SK-N-SH (cell line): ENCODE measurements around the gene FOXP1. TPM values are rescaled to one million over a fixed set of nuclear protein-coding genes. Genes with fewer than 3 reads are reported as not detected.

Experiments
- CTCF ChIA-PET: fragments of 300-600, 350-600 bp; formaldehyde crosslinking; extraction: SDS; loops from one replicate; lab custom pipeline; 2021; lab: Yijun Ruan, JAX
- POLR2A ChIA-PET: fragments of 350-600 bp; sonication (Branson Sonifier 250); formaldehyde crosslinking; extraction: SDS; loops from one replicate; lab custom pipeline; 2020; ENCODE audit warnings: antibody characterized with exemption, inconsistent platforms; lab: Yijun Ruan, JAX
- DNase-seq: peaks from one replicate; pipeline ENCODE4 v3.0.0; 2012
- H2AFZ ChIP-seq: fragments of 200-600 bp; sonication (generic); 2 replicates; pipeline ENCODE4 v1.8.1; 2016; ENCODE audit warnings: antibody characterized with exemption, mild to moderate bottlenecking, low read depth
- H3F3A ChIP-seq: fragments of 200-600 bp; sonication (generic); replicated peaks from 2 replicates; pipeline ENCODE3; 2016; ENCODE audit warnings: antibody characterized with exemption, mild to moderate bottlenecking; ENCODE audit not compliant: insufficient read depth
- H3K27ac ChIP-seq, 2 experiments: fragments of 200-500 bp in 1 of 2; fragments of 200-600 bp in 1 of 2; sonication (Bioruptor generic) in 1 of 2; sonication (generic), shearing (Covaris generic) in 1 of 2; 2 replicates each; pipeline versions ENCODE4 v1.5.1 to v1.6.1; 2014 to 2016; ENCODE audit warnings: low read depth in 2 of 2, inconsistent platforms in 1 of 2, low read length in 1 of 2, mild to moderate bottlenecking in 1 of 2, mixed read lengths in 1 of 2
- H3K27me3 ChIP-seq: fragments of 200-600 bp; sonication (generic), shearing (Covaris generic); 2 replicates; pipeline ENCODE4 v1.6.1; 2016; ENCODE audit warnings: mixed run types; ENCODE audit not compliant: insufficient read depth
- H3K36me3 ChIP-seq, 2 experiments: fragments of 200-500 bp in 1 of 2; fragments of 200-600 bp in 1 of 2; sonication (Bioruptor generic) in 1 of 2; sonication (generic) in 1 of 2; replicated peaks in 1 of 2; 2 replicates each; pipeline versions ENCODE3 to v1.5.1; 2014 to 2016; ENCODE audit warnings: low read length in 1 of 2, mild to moderate bottlenecking in 1 of 2; ENCODE audit not compliant: insufficient read depth in 2 of 2, control insufficient read depth in 1 of 2
- H3K4me1 ChIP-seq, 2 experiments: fragments of 200-500 bp in 1 of 2; fragments of 200-600 bp in 1 of 2; sonication (Bioruptor generic) in 1 of 2; sonication (generic), shearing (Covaris generic) in 1 of 2; 2 replicates each; pipeline versions ENCODE4 v1.5.1 to v1.6.1; 2014 to 2016; ENCODE audit warnings: low read depth in 1 of 2, low read length in 1 of 2, mixed run types in 1 of 2; ENCODE audit not compliant: insufficient read depth in 2 of 2, control insufficient read depth in 1 of 2
- H3K4me2 ChIP-seq: fragments of 200-600 bp; sonication (generic), shearing (Covaris generic); 2 replicates; pipeline ENCODE4 v1.6.1; 2017; ENCODE audit warnings: mixed run types
- H3K4me3 ChIP-seq, 2 experiments: fragments of 200-500 bp in 1 of 2; fragments of 200-600 bp in 1 of 2; sonication (Bioruptor generic) in 1 of 2; sonication (generic), shearing (Covaris generic) in 1 of 2; 2 replicates each; pipeline versions ENCODE4 v1.5.1 to v1.8.1; 2014 to 2016; ENCODE audit warnings: low read depth in 2 of 2, inconsistent platforms in 1 of 2, low read length in 1 of 2, mild to moderate bottlenecking in 1 of 2, mixed read lengths in 1 of 2, moderate library complexity in 1 of 2
- H3K79me2 ChIP-seq: fragments of 200-600 bp; sonication (generic); 2 replicates; pipeline ENCODE4 v1.8.1; 2017; ENCODE audit warnings: mild to moderate bottlenecking; ENCODE audit not compliant: insufficient read depth
- H3K9ac ChIP-seq: fragments of 200-600 bp; sonication (generic); 2 replicates; pipeline ENCODE4 v1.6.1; 2017; ENCODE audit warnings: mixed run types
- H3K9me2 ChIP-seq: fragments of 200-600 bp; sonication (generic); 2 replicates; pipeline ENCODE4 v1.6.1; 2017; ENCODE audit warnings: mixed run types
- H3K9me3 ChIP-seq: fragments of 200-600 bp; sonication (generic); 2 replicates; pipeline ENCODE4 v1.6.1; 2017; ENCODE audit warnings: mixed run types, mild to moderate bottlenecking, moderate library complexity
- H4K20me1 ChIP-seq: fragments of 200-600 bp; sonication (generic); 2 replicates; pipeline ENCODE4 v1.6.1; 2017; ENCODE audit warnings: mild to moderate bottlenecking, mixed run types; ENCODE audit not compliant: insufficient read depth
- CHD2 ChIP-seq: fragments of 150-350 bp; IDR thresholded peaks from 2 replicates; pipeline ENCODE4 v1.6.1; 2018; ENCODE audit warnings: low read length; ENCODE audit not compliant: partially characterized antibody
- ELF1 ChIP-seq: IDR thresholded peaks from 2 replicates; pipeline ENCODE4 v1.4.0; 2012
- FOXJ3 ChIP-seq: sonication (generic); formaldehyde crosslinking; IDR thresholded peaks from 2 replicates; pipeline ENCODE4 v1.5.1; 2020; ENCODE audit warnings: mild to moderate bottlenecking, missing genetic modification reagents
- GABPA ChIP-seq: IDR thresholded peaks from 2 replicates; pipeline ENCODE4 v1.4.0; 2012; ENCODE audit warnings: low read depth, mild to moderate bottlenecking
- JUND ChIP-seq: IDR thresholded peaks from 2 replicates; pipeline ENCODE4 v1.4.0; 2012
- MAX ChIP-seq: IDR thresholded peaks from 2 replicates; pipeline ENCODE4 v1.4.0; 2012; ENCODE audit warnings: low read depth
- NRF1 ChIP-seq: IDR thresholded peaks from 2 replicates; pipeline ENCODE4 v1.6.1; 2012; ENCODE audit warnings: low read depth, mild to moderate bottlenecking, low read length
- PBX3 ChIP-seq: IDR thresholded peaks from 2 replicates; pipeline ENCODE4; 2012
- POLR2AphosphoS5 ChIP-seq: IDR thresholded peaks from 2 replicates; pipeline ENCODE4 v1.6.1; 2012; ENCODE audit warnings: low read depth, low read length
- RCOR1 ChIP-seq: fragments of 150-350 bp; IDR thresholded peaks from 2 replicates; pipeline ENCODE4 v1.6.1; 2017; ENCODE audit warnings: antibody characterized with exemption, low read length
- RXRA ChIP-seq: IDR thresholded peaks from 2 replicates; pipeline ENCODE4 v1.4.0; 2012; ENCODE audit warnings: low read depth, mild to moderate bottlenecking, borderline replicate concordance
- SIN3A ChIP-seq: IDR thresholded peaks from 2 replicates; pipeline ENCODE4 v1.6.1; 2012; ENCODE audit warnings: low read depth, mild to moderate bottlenecking, low read length, moderate library complexity, borderline replicate concordance
- USF2 ChIP-seq: fragments of 150-350 bp; IDR thresholded peaks from 2 replicates; pipeline ENCODE4 v1.6.1; 2017; ENCODE audit warnings: antibody characterized with exemption, low read length, low read depth, borderline replicate concordance
- YY1 ChIP-seq: IDR thresholded peaks from 2 replicates; pipeline ENCODE4 v1.4.0; 2012; ENCODE audit warnings: low read depth, mild to moderate bottlenecking
- WGBS: methylation state at CpG from one replicate; pipeline ENCODE4 v1.1.6; 2017; ENCODE audit warnings: low lambda C conversion rate; 5-methylcytosine and 5-hydroxymethylcytosine counted together
- polyA plus RNA-seq, 3 experiments: library from polyadenylated mRNA; depleted of rRNA; stranded (reverse); fragments of >200 nt; gene quantifications; 2 replicates each; pipeline ENCODE4 v1.2.3, GENCODE V29; 2012
- TF ChIP-seq, protein P1 (sequence below): IDR thresholded peaks from 2 replicates; pipeline ENCODE4 v1.4.0; 2012; ENCODE audit warnings: low read depth, borderline replicate concordance
- TF ChIP-seq, protein P2 (sequence below): fragments of 200-600 bp; sonication (generic); IDR thresholded peaks from 2 replicates; pipeline ENCODE4 v1.6.1; 2017; ENCODE audit warnings: antibody characterized with exemption, mild to moderate bottlenecking, moderate library complexity

The FOXP1 gene
- polyA plus RNA-seq, 1 of the 3 experiments (the other 2 are of a cell fraction), result 8.8 TPM

GRCh38 chr3:70970952-70971351 is 612.6 kb downstream of the FOXP1 start:
- CTCF ChIA-PET, result no interaction called here
- POLR2A ChIA-PET, result no interaction called here
- 87% methylated on average over 6 of the region's 6 CpGs for WGBS
- H3K79me2 ChIP-seq, result peaks cover 35% of the 10 kb centered on the region; the same call in 1 of the 2 replicates
- no peaks in the 10 kb centered on the region for H3K27me3 ChIP-seq
- H3K4me3 ChIP-seq, result no peak overlapping the region
- H4K20me1 ChIP-seq, result no peaks in the 10 kb centered on the region
- H3F3A ChIP-seq, result peaks cover 10% of the 10 kb centered on the region
- H3K9me2 ChIP-seq, result no peaks in the 10 kb centered on the region
- DNase-seq, result no peak
- no peak overlapping the region for H2AFZ ChIP-seq
- no peak overlapping the region for H3K27ac ChIP-seq
- no peak overlapping the region for H3K9ac ChIP-seq
- no peaks in the 10 kb centered on the region for H3K9me3 ChIP-seq
- TF ChIP-seq RCOR1 (no peak), GABPA (no peak), PBX3 (no peak), USF2 (no peak), CHD2 (no peak), ELF1 (no peak), RXRA (no peak), SIN3A (no peak), JUND (no peak), FOXJ3 (no peak)
- TF ChIP-seq, protein P1, sequence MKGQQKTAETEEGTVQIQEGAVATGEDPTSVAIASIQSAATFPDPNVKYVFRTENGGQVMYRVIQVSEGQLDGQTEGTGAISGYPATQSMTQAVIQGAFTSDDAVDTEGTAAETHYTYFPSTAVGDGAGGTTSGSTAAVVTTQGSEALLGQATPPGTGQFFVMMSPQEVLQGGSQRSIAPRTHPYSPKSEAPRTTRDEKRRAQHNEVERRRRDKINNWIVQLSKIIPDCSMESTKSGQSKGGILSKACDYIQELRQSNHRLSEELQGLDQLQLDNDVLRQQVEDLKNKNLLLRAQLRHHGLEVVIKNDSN, result no peak
- peaks cover 0 to 3% of the 10 kb centered on the region in 2 experiments; a peak in 1 of 4 replicates for H3K4me1 ChIP-seq
- H3K36me3 ChIP-seq, result peaks cover 53 to 88% of the 10 kb centered on the region in 2 experiments
- no peak overlapping the region for H3K4me2 ChIP-seq

DNA sequence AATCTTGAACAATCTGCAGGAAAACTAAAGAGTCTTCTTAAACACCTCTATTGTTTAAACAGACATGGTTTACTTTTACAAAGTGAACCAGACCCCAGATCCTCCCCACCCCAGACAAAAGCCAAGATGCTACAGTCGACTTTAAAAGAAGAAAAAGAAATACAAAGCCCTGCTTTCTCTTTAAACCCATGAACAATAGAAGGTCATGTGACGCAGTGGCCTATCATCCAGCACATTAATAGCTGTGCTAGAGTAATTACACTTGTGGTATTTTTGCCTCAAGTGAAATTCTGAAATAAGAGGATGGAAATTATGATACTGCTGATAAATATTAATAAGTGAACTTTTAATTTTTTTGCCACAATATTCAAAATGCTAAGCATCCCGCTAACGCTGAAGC is 613.4 kb downstream of the FOXP1 start:
- no peak overlapping the region for H3K27ac ChIP-seq
- no peaks in the 10 kb centered on the region for H3K9me2 ChIP-seq
- H3K4me2 ChIP-seq, result no peak overlapping the region
- no peak overlapping the region for H3K4me3 ChIP-seq
- H3K9ac ChIP-seq, result no peak overlapping the region
- peaks cover 35% of the 10 kb centered on the region; the same call in 1 of the 2 replicates for H3K79me2 ChIP-seq
- no peaks in the 10 kb centered on the region for H3K9me3 ChIP-seq
- peaks cover 9% of the 10 kb centered on the region for H3F3A ChIP-seq
- peaks cover 55 to 88% of the 10 kb centered on the region in 2 experiments for H3K36me3 ChIP-seq
- TF ChIP-seq CHD2, result no peak
- TF ChIP-seq, protein P2, sequence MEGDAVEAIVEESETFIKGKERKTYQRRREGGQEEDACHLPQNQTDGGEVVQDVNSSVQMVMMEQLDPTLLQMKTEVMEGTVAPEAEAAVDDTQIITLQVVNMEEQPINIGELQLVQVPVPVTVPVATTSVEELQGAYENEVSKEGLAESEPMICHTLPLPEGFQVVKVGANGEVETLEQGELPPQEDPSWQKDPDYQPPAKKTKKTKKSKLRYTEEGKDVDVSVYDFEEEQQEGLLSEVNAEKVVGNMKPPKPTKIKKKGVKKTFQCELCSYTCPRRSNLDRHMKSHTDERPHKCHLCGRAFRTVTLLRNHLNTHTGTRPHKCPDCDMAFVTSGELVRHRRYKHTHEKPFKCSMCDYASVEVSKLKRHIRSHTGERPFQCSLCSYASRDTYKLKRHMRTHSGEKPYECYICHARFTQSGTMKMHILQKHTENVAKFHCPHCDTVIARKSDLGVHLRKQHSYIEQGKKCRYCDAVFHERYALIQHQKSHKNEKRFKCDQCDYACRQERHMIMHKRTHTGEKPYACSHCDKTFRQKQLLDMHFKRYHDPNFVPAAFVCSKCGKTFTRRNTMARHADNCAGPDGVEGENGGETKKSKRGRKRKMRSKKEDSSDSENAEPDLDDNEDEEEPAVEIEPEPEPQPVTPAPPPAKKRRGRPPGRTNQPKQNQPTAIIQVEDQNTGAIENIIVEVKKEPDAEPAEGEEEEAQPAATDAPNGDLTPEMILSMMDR, result no peak
- TF ChIP-seq GABPA, result no peak
- no peak for TF ChIP-seq NRF1
- no peak for TF ChIP-seq YY1
- TF ChIP-seq POLR2AphosphoS5, result no peak
- TF ChIP-seq MAX, result no peak
- CTCF ChIA-PET, result no interaction called here
- no peaks in the 10 kb centered on the region for H3K27me3 ChIP-seq
- no peak overlapping the region for H2AFZ ChIP-seq
- H4K20me1 ChIP-seq, result no peaks in the 10 kb centered on the region
- WGBS, result 89% methylated on average over 4 of the region's 4 CpGs
- POLR2A ChIA-PET, result no interaction called here
- H3K4me1 ChIP-seq, result peaks cover 0 to 3% of the 10 kb centered on the region in 2 experiments; a peak in 1 of 4 replicates
- no peak for DNase-seq
